ENCODE results near the gene KDM1A.

DNA sequence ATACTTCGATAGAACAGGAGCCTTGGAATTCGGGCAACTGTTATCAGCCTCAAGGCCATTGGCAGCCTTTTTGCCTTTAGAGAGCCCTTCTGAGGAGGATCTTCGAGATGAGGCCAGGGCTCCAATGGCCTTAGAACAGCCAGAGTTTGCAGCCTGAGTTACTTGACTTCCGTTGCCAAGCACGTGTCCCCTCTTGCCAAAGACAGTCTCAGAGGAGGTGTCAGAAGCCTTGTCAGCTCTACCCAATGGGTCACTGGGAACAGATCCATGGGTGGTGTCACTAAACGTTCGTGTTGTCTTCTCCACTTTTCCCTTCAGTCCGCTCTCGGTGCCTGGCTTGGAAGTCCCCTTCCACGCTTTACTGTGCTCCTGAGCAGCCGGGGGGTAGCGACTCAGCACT is 73.2 kb downstream of the KDM1A start:
- TF ChIP-seq, protein P1, sequence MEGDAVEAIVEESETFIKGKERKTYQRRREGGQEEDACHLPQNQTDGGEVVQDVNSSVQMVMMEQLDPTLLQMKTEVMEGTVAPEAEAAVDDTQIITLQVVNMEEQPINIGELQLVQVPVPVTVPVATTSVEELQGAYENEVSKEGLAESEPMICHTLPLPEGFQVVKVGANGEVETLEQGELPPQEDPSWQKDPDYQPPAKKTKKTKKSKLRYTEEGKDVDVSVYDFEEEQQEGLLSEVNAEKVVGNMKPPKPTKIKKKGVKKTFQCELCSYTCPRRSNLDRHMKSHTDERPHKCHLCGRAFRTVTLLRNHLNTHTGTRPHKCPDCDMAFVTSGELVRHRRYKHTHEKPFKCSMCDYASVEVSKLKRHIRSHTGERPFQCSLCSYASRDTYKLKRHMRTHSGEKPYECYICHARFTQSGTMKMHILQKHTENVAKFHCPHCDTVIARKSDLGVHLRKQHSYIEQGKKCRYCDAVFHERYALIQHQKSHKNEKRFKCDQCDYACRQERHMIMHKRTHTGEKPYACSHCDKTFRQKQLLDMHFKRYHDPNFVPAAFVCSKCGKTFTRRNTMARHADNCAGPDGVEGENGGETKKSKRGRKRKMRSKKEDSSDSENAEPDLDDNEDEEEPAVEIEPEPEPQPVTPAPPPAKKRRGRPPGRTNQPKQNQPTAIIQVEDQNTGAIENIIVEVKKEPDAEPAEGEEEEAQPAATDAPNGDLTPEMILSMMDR (conservative IDR thresholded peaks at IDR 0.05 in 1 of 2, IDR thresholded peaks at IDR 0.05 in 1 of 2; ENCODE audit: extremely low read depth in 1 of 2, insufficient read depth in 1 of 2, low read depth in 1 of 2, low read length in 2 of 2) = no peak
- no peak for TF ChIP-seq EZH2 (IDR thresholded peaks at IDR 0.05; ENCODE audit: borderline replicate concordance, low read length)
